K562 (cell line): Measurements from ENCODE around the gene CHST2. TPM values are rescaled to one million over a fixed set of nuclear protein-coding genes. Genes with fewer than 3 reads are reported as not detected.

ENCODE experiments used
- BCL6 ChIP-seq: fragments of 250-450 bp; sonication (Bioruptor Pico); IDR thresholded peaks from 2 replicates; pipeline ENCODE4 v1.4.0; 2020
- ETV1 ChIP-seq: fragments of 450-650 bp; conservative IDR thresholded peaks from 2 replicates; pipeline ENCODE4 v1.6.1; 2016; ENCODE audit warnings: missing genetic modification characterization, control low read depth, low read depth, missing compliant biosample characterization
- MIER1 ChIP-seq: fragments of 450-650 bp; IDR thresholded peaks from 2 replicates; pipeline ENCODE4 v1.6.1; 2016; ENCODE audit warnings: antibody characterized with exemption, mild to moderate bottlenecking, low read depth
- MYBL2 ChIP-seq, 2 experiments: fragments of 450-650 bp in 1 of 2; sonication (generic) in 1 of 2; formaldehyde crosslinking in 1 of 2; IDR thresholded peaks; 2 replicates each; pipeline versions ENCODE4 v1.6.1 to v1.8.1; 2017 to 2022; ENCODE audit warnings: borderline replicate concordance in 1 of 2, inconsistent platforms in 1 of 2, low read depth in 1 of 2, mild to moderate bottlenecking in 1 of 2, missing genetic modification reagents in 1 of 2, moderate library complexity in 1 of 2
- NCOA2 ChIP-seq, 2 experiments: fragments of 450-650 bp; IDR thresholded peaks; 2 replicates each; pipeline ENCODE4 v1.6.1; 2018; ENCODE audit warnings: mild to moderate bottlenecking in 2 of 2, moderate library complexity in 1 of 2; ENCODE audit not compliant: partially characterized antibody in 2 of 2
- PATZ1 ChIP-seq: fragments of 250-450 bp; sonication (Bioruptor Pico); IDR thresholded peaks from 2 replicates; pipeline ENCODE4 v1.5.0; 2020; ENCODE audit warnings: mild to moderate bottlenecking, borderline replicate concordance
- RERE ChIP-seq: sonication (generic); formaldehyde crosslinking; IDR thresholded peaks from 2 replicates; pipeline ENCODE4 v1.8.0; 2023; ENCODE audit warnings: missing genetic modification reagents, mild to moderate bottlenecking, borderline replicate concordance
- RHOXF2B ChIP-seq: fragments of 250-450 bp; sonication (Bioruptor Pico); conservative IDR thresholded peaks from 2 replicates; pipeline ENCODE4 v1.5.1; 2021
- polyA plus RNA-seq, 8 experiments: library from polyadenylated mRNA; depleted of rRNA in 4 of 8; stranded (reverse) in 5 of 8; unstranded in 3 of 8; fragments of >200 nt; fragmentation: Nextera tagmentation in 2 of 8; fragmentation: Illumina TruSeq in 1 of 8; extraction: Ambion mirVana in 2 of 8; extraction: Trizol in 1 of 8; gene quantifications; 2 replicates each; pipeline versions ENCODE4 v1.2.1 to v1.2.3, GENCODE V29; 2011 to 2014; ENCODE audit warnings: inconsistent platforms in 1 of 8, missing spikeins in 1 of 8
- total RNA-seq, 7 experiments: library from RNA; depleted of rRNA in 6 of 7; stranded (reverse); fragments of >200 nt in 6 of 7; fragmentation: Illumina TruSeq in 2 of 7; extraction: Trizol in 2 of 7; gene quantifications; 2 replicates each; pipeline versions ENCODE4 v1.2.1 to v1.2.3, GENCODE V29; 2011 to 2021; ENCODE audit warnings: low replicate concordance in 1 of 7
- TF ChIP-seq, protein P1 (sequence below): fragments of 150-350 bp; conservative IDR thresholded peaks from 2 replicates; pipeline ENCODE4 v1.6.1; 2014; ENCODE audit warnings: low read length
- TF ChIP-seq, protein P2 (sequence below): fragments of 200-800 bp; sonication (Bioruptor generic); IDR thresholded peaks from 2 replicates; pipeline ENCODE4 v1.6.1; 2017; ENCODE audit warnings: missing genetic modification characterization, missing compliant biosample characterization
- TF ChIP-seq, protein P3 (sequence below): fragments of 450-650 bp; IDR thresholded peaks from one replicate; pipeline ENCODE4 v1.6.1; 2018; ENCODE audit warnings: mild to moderate bottlenecking, moderate library complexity; ENCODE audit not compliant: partially characterized antibody

Gene CHST2
- total and polyA plus RNA-seq, 9 of the 15 experiments (the other 6 are each of a cell fraction or from before 2014, with no cell fraction given): 3.4 to 60.3 (median 13.9) TPM

DNA sequence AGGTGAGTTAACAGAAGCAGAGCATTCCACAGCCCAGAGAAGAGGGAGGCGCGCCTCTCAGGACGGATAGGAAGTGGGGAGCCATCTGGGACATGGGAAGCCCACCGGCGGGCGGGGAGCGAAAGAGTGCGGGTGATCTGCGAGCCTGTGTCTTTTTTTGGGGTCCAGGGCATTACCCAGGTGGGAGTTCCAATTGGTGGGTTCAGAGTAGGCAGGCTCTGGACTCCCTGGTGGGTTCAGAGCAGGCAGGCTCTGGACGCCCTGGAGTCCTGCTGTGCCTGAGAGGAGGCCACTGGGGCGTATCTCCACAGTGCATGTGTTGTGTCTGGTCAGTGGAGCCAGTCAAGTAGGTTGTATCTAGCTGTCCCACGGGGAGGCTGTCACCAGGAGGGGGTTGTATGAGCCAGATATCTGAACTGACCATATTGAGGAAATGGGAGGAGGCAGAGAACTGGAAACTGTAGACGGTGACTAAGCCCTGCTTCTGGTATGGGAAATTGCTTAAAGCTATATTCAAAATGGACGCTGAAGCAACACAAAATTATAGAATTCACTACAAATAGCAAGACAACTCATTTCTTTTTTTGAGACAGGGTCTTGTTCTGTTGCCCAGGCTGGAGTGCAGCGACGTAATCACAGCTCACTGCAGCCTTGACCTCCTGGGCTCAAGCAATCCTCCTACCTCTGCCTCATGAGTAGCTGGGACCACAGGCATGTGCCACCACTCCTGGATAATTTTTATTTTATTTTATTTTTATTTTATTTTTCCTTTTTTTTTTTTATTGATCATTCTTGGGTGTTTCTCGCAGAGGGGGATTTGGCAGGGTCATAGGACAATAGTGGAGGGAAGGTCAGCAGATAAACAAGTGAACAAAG is 34.5 kb upstream of the CHST2 start (continued):
- TF ChIP-seq, protein P1, sequence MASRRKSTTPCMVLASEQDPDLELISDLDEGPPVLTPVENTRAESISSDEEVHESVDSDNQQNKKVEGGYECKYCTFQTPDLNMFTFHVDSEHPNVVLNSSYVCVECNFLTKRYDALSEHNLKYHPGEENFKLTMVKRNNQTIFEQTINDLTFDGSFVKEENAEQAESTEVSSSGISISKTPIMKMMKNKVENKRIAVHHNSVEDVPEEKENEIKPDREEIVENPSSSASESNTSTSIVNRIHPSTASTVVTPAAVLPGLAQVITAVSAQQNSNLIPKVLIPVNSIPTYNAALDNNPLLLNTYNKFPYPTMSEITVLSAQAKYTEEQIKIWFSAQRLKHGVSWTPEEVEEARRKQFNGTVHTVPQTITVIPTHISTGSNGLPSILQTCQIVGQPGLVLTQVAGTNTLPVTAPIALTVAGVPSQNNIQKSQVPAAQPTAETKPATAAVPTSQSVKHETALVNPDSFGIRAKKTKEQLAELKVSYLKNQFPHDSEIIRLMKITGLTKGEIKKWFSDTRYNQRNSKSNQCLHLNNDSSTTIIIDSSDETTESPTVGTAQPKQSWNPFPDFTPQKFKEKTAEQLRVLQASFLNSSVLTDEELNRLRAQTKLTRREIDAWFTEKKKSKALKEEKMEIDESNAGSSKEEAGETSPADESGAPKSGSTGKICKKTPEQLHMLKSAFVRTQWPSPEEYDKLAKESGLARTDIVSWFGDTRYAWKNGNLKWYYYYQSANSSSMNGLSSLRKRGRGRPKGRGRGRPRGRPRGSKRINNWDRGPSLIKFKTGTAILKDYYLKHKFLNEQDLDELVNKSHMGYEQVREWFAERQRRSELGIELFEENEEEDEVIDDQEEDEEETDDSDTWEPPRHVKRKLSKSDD: no peak
- no peak for TF ChIP-seq MYBL2 (IDR thresholded peaks at IDR 0.05; ENCODE audit: low read depth)
- no peak for TF ChIP-seq MYBL2 (CRISPR knock-in tag; IDR thresholded peaks at IDR 0.05; ENCODE audit: borderline replicate concordance)
- TF ChIP-seq NCOA2 (IDR thresholded peaks at IDR 0.05; ENCODE audit: partially characterized antibody in 2 of 2): peak; percentile 86 to 91
- TF ChIP-seq MIER1: no peak
- TF ChIP-seq, protein P2, sequence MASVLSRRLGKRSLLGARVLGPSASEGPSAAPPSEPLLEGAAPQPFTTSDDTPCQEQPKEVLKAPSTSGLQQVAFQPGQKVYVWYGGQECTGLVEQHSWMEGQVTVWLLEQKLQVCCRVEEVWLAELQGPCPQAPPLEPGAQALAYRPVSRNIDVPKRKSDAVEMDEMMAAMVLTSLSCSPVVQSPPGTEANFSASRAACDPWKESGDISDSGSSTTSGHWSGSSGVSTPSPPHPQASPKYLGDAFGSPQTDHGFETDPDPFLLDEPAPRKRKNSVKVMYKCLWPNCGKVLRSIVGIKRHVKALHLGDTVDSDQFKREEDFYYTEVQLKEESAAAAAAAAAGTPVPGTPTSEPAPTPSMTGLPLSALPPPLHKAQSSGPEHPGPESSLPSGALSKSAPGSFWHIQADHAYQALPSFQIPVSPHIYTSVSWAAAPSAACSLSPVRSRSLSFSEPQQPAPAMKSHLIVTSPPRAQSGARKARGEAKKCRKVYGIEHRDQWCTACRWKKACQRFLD (CRISPR knock-in tag): peak; percentile 96
- no peak for TF ChIP-seq RHOXF2B (CRISPR knock-in tag)
- TF ChIP-seq BCL6 (CRISPR knock-in tag): peak; percentile 10; the same call in 1 of the 2 replicates
- no peak for TF ChIP-seq PATZ1 (CRISPR knock-in tag)
- peak; percentile 61 for TF ChIP-seq ETV1 (tag)
- TF ChIP-seq, protein P3, sequence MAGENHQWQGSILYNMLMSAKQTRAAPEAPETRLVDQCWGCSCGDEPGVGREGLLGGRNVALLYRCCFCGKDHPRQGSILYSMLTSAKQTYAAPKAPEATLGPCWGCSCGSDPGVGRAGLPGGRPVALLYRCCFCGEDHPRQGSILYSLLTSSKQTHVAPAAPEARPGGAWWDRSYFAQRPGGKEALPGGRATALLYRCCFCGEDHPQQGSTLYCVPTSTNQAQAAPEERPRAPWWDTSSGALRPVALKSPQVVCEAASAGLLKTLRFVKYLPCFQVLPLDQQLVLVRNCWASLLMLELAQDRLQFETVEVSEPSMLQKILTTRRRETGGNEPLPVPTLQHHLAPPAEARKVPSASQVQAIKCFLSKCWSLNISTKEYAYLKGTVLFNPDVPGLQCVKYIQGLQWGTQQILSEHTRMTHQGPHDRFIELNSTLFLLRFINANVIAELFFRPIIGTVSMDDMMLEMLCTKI: no peak
- 0 out of 2 replicates have a peak, but pooled peaks have one; percentile 48 for TF ChIP-seq RERE (CRISPR knock-in tag)
